ENCODE measurements around the gene ABLIM3.

DNA sequence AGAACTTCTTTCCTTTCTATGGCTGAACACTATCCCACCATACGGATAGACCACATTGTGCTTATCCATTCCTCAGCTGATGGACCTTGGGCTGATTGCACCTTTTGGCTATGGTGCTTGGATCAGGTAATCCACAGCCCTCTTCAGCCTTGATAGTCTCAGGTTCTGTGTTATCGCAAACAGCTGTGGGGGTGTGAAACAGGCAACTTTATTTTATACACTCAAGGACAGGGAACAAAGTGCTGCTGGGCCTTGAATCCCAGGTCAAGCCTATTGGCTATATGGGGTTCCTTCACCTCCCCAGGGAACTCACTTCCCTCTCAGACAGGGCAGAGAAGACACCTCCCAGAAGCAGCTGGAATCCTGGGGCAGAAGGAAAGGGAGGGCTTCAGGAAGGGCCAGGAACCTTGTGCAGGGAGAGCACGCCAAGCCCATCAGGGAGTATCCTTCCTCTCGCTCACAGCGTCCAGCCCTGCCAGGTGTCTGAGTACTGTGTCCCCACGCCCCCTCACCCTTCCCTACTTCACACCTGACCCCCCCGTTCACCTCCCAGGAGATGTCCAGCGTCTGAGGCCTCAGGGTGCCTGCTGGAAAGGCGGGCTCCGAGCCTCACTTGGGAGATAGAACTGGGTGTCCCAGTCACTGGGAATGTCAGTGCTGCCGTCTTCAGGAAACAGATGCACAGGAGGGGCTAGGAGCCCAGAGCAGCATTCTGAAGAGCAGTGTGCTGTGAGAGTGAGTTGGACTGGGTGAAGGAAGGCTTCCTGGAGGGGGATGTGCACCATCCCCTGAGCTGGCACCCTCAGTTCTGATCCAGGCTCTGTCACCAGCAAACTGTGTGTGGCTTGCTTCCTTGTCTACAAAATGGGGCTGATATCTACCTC lies 163.1 kb downstream of the ABLIM3 start:
- TF ChIP-seq, protein P1, sequence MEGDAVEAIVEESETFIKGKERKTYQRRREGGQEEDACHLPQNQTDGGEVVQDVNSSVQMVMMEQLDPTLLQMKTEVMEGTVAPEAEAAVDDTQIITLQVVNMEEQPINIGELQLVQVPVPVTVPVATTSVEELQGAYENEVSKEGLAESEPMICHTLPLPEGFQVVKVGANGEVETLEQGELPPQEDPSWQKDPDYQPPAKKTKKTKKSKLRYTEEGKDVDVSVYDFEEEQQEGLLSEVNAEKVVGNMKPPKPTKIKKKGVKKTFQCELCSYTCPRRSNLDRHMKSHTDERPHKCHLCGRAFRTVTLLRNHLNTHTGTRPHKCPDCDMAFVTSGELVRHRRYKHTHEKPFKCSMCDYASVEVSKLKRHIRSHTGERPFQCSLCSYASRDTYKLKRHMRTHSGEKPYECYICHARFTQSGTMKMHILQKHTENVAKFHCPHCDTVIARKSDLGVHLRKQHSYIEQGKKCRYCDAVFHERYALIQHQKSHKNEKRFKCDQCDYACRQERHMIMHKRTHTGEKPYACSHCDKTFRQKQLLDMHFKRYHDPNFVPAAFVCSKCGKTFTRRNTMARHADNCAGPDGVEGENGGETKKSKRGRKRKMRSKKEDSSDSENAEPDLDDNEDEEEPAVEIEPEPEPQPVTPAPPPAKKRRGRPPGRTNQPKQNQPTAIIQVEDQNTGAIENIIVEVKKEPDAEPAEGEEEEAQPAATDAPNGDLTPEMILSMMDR (IDR thresholded peaks at IDR 0.05; ENCODE audit: extremely low read depth in 1 of 2, insufficient read depth in 1 of 2, low read depth in 1 of 2, low read length in 2 of 2), result no peak
- TF ChIP-seq POLR2A (IDR thresholded peaks at IDR 0.05; ENCODE audit: low read depth, low read length) (no peak), EZH2 (IDR thresholded peaks at IDR 0.05; ENCODE audit: borderline replicate concordance, low read depth, low read length, severe bottlenecking) (no peak), GATA2 (IDR thresholded peaks at IDR 0.05; ENCODE audit: insufficient read depth, insufficient read length, low read depth, low read length) (no peak), POLR2AphosphoS5 (IDR thresholded peaks at IDR 0.05; ENCODE audit: insufficient read depth, low read depth, low read length) (no peak), FOS (IDR thresholded peaks at IDR 0.05; ENCODE audit: borderline replicate concordance, insufficient read depth, low read length) (no peak)
